ENCODE results near the gene RNF10.
"Not testable (repeated sequence)": the region's sequence is repeated elsewhere in the genome, so short reads cannot be mapped to it uniquely, and the experiment has no call there.

RNF10 gene

GRCh38 chr12:120528861-120529525, 5.2 kb upstream of the RNF10 start, which contains the start of gene COQ5:
TSS of gene COQ5 (minus strand) at chr12:120529158. CDS start at chr12:120529141, 17 bp downstream.
- DNase-seq (ENCODE audit: low spot score), result peak; percentile 91

DNA sequence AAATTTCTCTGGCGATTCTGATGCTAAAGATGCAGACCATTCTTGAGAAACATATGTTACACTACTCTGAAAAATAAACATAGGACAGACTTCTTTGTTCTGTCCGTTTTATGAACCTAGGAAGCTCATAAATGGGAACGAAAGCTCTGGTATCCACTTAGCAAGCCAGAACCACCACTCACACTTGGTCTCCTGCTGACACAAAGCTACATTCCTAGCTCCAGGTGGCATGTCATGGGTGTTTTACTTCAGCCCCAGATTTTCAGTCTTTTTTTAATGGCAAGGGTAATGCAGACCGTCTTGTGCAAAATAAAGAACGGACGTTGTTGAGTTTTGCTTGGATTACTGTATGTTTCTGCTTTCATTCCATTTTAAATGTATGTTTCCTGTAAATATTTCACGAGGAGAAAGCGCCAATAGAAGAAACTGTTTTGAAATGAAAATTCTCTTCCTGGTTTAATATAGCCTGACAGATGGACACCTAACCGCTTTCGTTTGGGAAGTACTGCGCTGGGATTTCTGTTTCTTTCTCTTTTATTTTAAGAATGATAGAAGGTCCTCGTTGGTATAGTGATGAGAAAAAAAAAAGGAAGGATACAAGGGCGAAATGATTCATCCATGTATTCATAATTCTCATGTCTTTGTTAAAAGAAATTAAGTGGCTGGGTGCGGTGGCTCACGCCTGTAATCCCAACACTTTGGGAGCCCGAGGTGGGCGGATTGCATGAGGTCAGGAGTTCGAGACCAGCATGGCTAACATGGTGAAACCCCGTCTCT, 4.3 kb upstream of the RNF10 start:
- DNase-seq (ENCODE audit: low spot score), result peak; percentile 84

- DNase-seq (ENCODE audit: low spot score), result not testable (repeated sequence)
These were observed 3.8 kb upstream of the RNF10 start for GRCh38 chr12:120530418-120530761.

DNA sequence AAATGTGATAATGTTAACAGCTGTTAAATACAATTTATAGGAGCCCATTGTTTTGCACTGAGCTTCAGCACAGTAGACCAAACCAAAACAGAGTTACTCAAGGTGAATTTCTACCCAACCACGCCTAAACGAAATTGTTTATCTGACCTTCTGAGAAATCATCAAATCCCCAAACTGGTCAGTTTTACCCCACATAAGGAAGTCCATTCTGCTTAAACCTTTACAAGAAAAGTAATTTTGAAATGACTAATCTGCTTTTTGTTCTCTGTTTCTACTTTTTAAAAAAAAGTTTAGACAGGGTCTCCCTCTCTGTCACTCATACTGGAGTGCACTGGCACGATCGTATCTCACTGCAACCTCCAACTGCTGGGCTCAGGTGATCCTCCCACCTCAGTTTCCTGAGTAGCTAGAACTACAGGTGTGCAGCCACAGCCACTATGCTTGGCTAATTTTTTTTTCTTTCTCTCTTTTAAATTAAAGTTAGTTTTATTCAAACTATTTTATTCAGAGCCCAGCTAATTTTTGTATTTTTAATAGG, 1.4 kb upstream of the RNF10 start:
- no peak for DNase-seq (ENCODE audit: low spot score)

DNA sequence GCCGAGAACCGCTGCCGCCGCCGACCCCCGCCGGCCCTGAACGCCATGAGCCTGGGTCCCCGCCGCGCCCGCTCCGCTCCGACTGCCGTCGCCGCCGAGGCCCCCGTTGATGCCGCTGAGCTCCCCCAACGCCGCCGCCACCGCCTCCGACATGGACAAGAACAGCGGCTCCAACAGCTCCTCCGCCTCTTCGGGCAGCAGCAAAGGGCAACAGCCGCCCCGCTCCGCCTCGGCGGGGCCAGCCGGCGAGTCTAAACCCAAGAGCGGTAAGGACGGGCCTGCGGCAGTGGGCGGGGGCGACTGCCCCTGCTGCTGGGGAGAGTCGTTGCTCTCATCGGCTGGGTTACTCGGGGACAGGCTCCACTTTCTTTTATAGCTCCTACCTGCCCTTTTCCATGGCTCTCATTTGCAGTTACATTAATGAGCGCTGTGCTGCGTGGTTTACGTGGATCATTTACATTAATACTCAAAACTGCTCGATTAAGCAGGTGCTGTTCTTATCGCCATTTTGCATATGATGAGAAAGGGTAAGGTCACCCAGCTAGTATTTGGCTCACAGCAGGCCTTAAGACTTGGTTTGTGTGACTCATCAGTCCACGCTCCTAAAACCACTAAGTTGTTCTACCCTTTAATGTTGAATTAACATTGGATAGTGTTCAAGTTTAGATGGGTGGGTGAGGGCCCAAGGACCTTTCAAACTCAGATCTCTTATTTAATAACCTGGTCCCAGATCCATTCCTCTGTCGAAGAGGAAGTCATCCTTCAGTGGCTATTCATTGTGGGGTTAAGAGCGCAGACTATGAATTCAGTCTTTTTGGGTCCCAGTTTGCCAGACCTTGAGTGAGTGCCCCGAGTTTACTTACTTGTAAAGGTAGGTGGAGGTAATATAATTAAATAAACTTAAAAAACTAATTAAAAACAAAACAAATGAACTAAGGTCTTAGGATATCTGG, 823 bp downstream of the RNF10 start:
- DNase-seq (ENCODE audit: low spot score), result peak; percentile 93

- no peak for DNase-seq (ENCODE audit: low spot score)
These were observed 2.1 kb downstream of the RNF10 start for GRCh38 chr12:120536064-120536791.

- no peak for DNase-seq (ENCODE audit: low spot score)
These were observed 3.7 kb downstream of the RNF10 start for GRCh38 chr12:120537856-120538220.

DNA sequence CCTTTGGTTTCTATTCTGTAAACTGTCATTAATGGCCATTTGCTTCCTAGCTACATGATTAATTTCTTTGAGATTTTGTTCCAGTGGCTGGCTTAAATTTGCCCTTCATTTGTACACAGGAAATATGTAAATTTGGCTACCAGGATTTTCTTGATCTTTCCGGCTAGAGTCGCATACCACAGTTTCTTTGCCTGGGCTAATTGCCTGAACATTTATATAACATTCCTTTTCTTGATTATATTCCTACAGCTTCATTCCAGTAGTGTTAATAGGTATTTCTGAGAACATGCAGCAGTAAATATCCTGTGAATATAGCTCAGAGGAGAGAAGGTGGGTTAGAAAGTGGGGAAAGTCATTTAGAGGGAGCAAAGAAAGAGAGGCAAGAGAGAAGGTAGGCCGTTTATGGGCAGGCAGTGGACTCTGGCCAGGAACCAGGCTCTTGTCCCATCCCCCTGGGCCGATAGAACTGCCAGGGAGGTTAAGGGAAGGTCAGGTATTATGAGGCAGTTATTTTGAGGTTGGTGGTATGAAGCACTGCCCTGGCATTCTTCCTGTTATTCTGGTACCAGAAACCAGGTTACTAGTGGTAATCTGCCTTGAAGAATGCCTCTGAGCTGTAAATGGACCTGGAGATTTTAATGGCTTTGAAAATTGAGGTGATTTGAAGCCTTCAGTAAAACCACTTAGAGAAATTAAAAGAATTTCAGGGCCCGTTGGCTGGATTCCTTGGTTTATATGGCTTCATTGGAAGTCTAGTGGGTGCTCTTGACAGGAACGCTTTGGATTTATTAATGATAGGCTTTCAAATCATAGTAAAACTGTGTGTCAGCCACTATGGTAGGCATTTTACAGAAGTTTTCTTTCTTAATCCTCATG, 4.4 kb downstream of the RNF10 start:
- no peak for DNase-seq (ENCODE audit: low spot score)

DNA sequence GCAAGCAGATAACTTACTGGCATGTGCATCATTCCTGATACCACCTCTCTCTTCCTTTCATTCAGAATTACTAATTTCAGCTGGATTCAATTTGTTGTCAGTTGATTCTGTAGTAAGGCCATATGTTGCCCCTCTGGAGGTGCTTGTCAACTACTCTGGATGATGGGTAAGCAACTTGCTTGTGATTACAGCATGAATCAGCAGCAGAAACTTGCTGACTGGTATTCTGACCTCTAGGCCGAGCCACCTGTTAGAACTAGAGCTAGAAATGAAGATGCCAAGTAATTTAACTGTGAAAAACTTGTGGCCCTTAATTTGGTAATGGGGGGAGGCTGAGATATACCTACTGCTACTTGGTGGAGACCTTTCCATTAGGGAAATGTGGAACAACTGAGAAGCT, 5.1 kb downstream of the RNF10 start:
- peak; percentile 82 for DNase-seq (ENCODE audit: low spot score)

GRCh38 chr12:120540445-120540844, 6.3 kb downstream of the RNF10 start:
- DNase-seq (ENCODE audit: low spot score), result no peak

- DNase-seq (ENCODE audit: low spot score), result no peak
These were observed 8.0 kb downstream of the RNF10 start for GRCh38 chr12:120542166-120542565.

DNA sequence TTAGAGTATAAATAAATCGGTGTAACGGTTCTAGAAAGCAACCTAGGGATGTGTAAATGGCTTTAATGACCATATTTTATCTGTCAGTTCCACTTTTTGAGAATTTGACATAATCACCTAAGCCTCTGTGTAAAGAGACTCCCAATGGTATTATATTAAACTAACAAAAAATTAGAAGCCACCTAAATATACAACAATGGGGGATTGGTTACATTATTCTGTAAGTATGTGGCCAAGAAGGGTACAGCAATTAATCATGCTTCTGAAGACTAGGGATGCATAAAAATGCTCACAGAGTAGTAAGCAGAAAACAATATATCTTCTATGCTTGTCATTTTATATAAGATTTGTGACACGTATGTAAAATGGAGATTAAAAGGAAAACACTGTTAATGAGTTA, 10.5 kb downstream of the RNF10 start:
- no peak for DNase-seq (ENCODE audit: low spot score)

- no peak for DNase-seq (ENCODE audit: low spot score)
These were observed 11.9 kb downstream of the RNF10 start for GRCh38 chr12:120546050-120546386.

DNA sequence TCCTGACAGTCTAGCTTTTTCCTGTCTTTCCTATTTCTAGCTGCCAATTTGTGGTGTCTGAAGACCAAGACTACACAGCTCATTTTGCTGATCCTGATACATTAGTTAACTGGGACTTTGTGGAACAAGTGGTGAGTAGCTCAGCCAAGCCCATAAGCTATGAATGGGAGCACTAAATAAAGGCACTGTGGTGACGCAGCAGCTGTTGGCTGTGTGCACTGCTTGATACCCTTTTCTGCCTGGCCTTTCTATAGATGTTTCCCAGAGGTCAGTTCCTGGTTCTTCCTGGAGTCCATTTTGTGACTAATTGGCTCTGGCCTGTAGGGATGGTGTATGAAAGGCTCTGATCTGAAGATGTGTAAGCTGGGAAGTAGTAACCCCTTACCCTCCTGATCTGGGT, 20.5 kb downstream of the RNF10 start:
- no peak for DNase-seq (ENCODE audit: low spot score)

DNA sequence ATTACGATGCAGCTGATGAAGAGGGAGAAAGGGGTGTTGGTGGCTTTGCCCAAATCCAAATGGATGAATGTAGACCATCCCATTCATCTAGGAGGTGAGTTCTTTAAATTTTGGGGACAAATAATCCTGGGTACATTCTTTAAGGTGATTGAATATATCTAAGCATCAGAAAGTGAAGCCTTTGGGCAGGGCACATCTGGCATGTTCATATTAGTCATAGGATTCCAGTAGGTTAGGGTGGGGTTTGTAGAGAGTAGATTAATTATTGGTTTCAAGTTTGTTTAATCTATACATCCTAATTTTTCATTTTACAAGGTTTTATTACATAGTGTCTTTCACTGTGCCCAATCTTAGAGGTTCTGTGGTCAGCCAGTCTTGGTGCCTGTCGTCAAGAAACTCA, 23.4 kb downstream of the RNF10 start:
- DNase-seq (ENCODE audit: low spot score), result no peak

- no peak for DNase-seq (ENCODE audit: low spot score)
These were observed 28.8 kb downstream of the RNF10 start for GRCh38 chr12:120562906-120563305.

GRCh38 chr12:120563495-120563894, 29.3 kb downstream of the RNF10 start:
- DNase-seq (ENCODE audit: low spot score), result no peak

DNA sequence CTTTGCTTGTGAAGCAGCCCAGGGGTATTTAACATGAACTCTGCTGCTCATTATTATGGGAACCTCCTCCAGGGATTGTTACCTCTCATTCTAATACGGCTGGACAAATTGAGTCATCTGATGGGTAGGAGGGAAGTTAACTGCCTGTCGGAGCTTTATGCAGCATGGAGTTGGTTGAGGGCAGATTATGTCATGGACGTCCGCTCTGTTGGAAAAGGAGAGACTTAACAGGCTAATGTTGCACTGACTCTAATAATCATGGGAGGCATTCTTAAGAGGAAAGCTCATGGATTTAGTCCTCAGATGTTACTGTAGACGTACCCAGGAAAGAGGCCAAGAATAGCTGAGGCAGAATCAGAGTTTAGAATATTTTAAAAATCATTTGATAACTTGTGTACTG, 37.1 kb downstream of the RNF10 start:
- no peak for DNase-seq (ENCODE audit: low spot score)

GRCh38 chr12:120573560-120573959, 39.4 kb downstream of the RNF10 start:
- no peak for DNase-seq (ENCODE audit: low spot score)

DNA sequence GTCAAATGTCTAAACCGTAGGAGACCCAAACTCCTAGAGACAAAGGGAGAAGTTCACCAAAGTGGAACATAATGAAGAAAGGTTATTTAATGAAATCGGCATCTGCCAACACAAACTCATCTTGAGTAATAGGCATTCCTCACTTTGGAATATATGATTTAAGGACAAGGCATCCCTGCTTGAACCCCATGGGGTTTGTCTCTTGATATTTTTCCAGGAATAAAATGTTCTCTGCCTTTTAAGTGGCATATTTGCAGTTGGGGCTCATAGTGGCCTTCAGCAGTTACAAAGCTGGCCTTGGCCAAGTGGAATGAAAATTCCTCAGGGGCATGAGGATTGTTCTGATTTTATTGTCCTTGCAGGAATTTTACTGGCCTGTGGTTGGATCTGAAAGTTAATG, 40.0 kb downstream of the RNF10 start:
- DNase-seq (ENCODE audit: low spot score), result no peak

DNA sequence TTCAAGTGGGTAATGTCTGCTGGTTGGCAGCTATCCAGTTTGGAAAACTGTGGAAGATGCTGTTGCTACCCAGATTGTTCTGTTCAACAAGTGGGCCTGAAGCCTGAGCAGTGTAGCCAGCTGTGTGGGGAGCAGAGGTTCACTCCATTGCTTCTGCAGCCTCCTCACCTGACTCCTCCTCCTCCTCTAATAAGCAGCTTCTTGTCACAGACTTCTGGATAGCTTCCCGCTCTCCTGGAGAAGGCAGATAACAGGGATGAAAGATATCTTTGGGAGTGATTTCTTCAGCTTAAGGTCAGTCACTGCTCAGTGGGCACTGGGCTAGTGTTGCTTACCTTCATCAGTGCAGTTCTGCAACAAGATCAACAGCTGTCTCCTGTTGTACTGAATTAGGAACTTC, 45.0 kb downstream of the RNF10 start:
- DNase-seq (ENCODE audit: low spot score), result no peak
